Fibroblast of lung (primary cell): ENCODE measurements around the gene PTCHD4. TPM values are rescaled to one million over a fixed set of nuclear protein-coding genes. Genes with fewer than 3 reads are reported as not detected.

Experiments
- DNase-seq, 2 donors: peaks; one replicate each; pipeline versions ENCODE4 v3.0.0 to v3.0.0-alpha.2; 2010; ENCODE audit warnings: low read depth in 2 of 2
- H2AFZ ChIP-seq: 2 replicates; pipeline ENCODE4 v1.5.1; 2012; ENCODE audit warnings: low read length, control low read depth, inconsistent platforms
- H3K27ac ChIP-seq: 2 replicates; pipeline ENCODE4 v1.5.1; 2011; ENCODE audit warnings: low read length, control low read depth; ENCODE audit not compliant: insufficient read depth
- H3K27me3 ChIP-seq: 2 replicates; pipeline ENCODE4 v1.5.1; 2011; ENCODE audit warnings: mild to moderate bottlenecking, low read length; ENCODE audit not compliant: control insufficient read depth, insufficient read depth
- H3K36me3 ChIP-seq: 2 replicates; pipeline ENCODE4 v1.5.1; 2011; ENCODE audit warnings: low read length; ENCODE audit not compliant: control insufficient read depth, insufficient read depth
- H3K4me1 ChIP-seq: 2 replicates; pipeline ENCODE4 v1.5.1; 2011; ENCODE audit warnings: low read length; ENCODE audit not compliant: control insufficient read depth, insufficient read depth; ENCODE audit errors: extremely low read depth
- H3K4me2 ChIP-seq: 2 replicates; pipeline ENCODE4 v1.5.1; 2011; ENCODE audit warnings: low read length, control low read depth; ENCODE audit not compliant: insufficient read depth; ENCODE audit errors: extremely low read depth
- H3K4me3 ChIP-seq, 4 experiments: fragments of 200-600 bp in 1 of 4; sonication (generic) in 1 of 4; replicated peaks in 1 of 4; 2 replicates each; pipeline ENCODE4 v1.5.1; 2011 to 2016; ENCODE audit warnings: low read length in 4 of 4, low read depth in 3 of 4, mild to moderate bottlenecking in 3 of 4, control low read depth in 2 of 4, inconsistent platforms in 1 of 4, mixed read lengths in 1 of 4; ENCODE audit not compliant: insufficient read depth in 1 of 4; ENCODE audit errors: control extremely low read depth in 1 of 4
- H3K79me2 ChIP-seq: 2 replicates; pipeline ENCODE4 v1.5.1; 2012; ENCODE audit warnings: mild to moderate bottlenecking, low read length, inconsistent platforms; ENCODE audit not compliant: control insufficient read depth, insufficient read depth
- H3K9ac ChIP-seq: 2 replicates; pipeline ENCODE4 v1.5.1; 2011; ENCODE audit warnings: mild to moderate bottlenecking, low read length, control low read depth; ENCODE audit not compliant: insufficient read depth
- H3K9me3 ChIP-seq: 2 replicates; pipeline ENCODE4 v1.5.1; 2012; ENCODE audit warnings: low read depth, low read length; ENCODE audit not compliant: control insufficient read depth, insufficient read depth
- H4K20me1 ChIP-seq: 2 replicates; pipeline ENCODE4 v1.5.1; 2011; ENCODE audit warnings: low read length; ENCODE audit not compliant: control insufficient read depth, insufficient read depth; ENCODE audit errors: extremely low read depth
- EZH2 ChIP-seq: IDR thresholded peaks from 2 replicates; pipeline ENCODE4 v1.5.1; 2012; ENCODE audit warnings: low read length, control low read depth, mild to moderate bottlenecking; ENCODE audit errors: missing control alignments
- polyA plus RNA-seq, 2 donors: library from polyadenylated mRNA; depleted of rRNA in 1 of 2; stranded (reverse) in 1 of 2; unstranded in 1 of 2; fragments of >200 nt; gene quantifications; 2 replicates each; pipeline ENCODE4 v1.2.1, GENCODE V29; 2011 to 2012; ENCODE audit warnings: missing spikeins in 1 of 2
- total RNA-seq: library from RNA; depleted of rRNA; stranded (reverse); fragments of >200 nt; gene quantifications from 2 replicates; pipeline ENCODE4 v1.2.1, GENCODE V29; 2014
- TF ChIP-seq, protein P1 (sequence below), 2 donors: IDR thresholded peaks in 1 of 2; conservative IDR thresholded peaks in 1 of 2; 1 replicate in 1 of 2; 2 replicates in 1 of 2; pipeline ENCODE4 v1.5.1; 2011 to 2012; ENCODE audit warnings: low read length in 2 of 2, control low read depth in 1 of 2, inconsistent platforms in 1 of 2, low read depth in 1 of 2, mild to moderate bottlenecking in 1 of 2

Gene PTCHD4
- total and polyA plus RNA-seq, 2 donors (not counting 1 experiment from before 2014, with no cell fraction given): 0.57 to 5.8 TPM

DNA sequence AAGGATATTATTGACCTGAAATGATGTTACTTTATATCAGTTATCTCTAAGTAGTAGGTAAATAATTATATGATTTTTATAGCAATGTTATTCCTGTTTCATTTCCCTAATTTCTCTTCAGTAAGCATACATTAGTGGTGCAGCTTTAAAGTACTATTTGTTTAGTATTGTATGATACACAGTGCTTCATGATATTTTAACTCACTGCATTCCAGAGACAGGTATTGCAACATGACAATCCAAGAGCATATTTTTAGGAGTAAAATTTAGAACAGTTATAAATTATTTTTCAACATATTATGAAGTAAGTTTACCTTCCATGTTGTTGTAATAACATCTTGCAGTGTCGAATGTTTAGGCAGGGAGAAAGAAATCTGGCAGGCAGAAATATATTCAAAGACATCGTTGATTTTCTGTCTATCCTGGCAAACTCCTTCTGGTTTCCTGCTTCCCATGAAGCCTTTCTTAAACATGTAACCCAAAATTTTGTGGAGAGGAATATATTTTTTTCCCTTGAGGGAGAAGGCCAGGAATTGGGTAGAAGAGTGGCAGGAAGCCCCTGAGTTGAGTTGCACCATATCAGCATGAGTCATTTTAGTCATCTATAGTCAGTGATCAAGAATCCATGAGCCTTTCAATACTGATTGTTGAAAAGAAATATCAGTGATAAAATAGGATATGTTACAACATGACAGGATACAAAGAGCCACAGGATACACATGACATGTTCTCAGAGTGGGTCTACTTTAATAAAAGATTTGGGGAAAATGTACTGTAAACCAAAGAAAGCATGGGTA is 29.0 kb upstream of the PTCHD4 start:
- Histone ChIP-seq H3K27me3 (no peaks in the 10 kb centered on the region), H3K27ac (no peak overlapping the region), H3K79me2 (no peaks in the 10 kb centered on the region), H4K20me1 (no peaks in the 10 kb centered on the region), H2AFZ (no peak overlapping the region), H3K9ac (no peak overlapping the region), H3K4me3 (no peak overlapping the region), H3K4me1 (no peaks in the 10 kb centered on the region), H3K36me3 (no peaks in the 10 kb centered on the region), H3K4me2 (no peak overlapping the region), H3K9me3 (no peaks in the 10 kb centered on the region)
- no peak for DNase-seq
- no peak for TF ChIP-seq EZH2
- TF ChIP-seq, protein P1, sequence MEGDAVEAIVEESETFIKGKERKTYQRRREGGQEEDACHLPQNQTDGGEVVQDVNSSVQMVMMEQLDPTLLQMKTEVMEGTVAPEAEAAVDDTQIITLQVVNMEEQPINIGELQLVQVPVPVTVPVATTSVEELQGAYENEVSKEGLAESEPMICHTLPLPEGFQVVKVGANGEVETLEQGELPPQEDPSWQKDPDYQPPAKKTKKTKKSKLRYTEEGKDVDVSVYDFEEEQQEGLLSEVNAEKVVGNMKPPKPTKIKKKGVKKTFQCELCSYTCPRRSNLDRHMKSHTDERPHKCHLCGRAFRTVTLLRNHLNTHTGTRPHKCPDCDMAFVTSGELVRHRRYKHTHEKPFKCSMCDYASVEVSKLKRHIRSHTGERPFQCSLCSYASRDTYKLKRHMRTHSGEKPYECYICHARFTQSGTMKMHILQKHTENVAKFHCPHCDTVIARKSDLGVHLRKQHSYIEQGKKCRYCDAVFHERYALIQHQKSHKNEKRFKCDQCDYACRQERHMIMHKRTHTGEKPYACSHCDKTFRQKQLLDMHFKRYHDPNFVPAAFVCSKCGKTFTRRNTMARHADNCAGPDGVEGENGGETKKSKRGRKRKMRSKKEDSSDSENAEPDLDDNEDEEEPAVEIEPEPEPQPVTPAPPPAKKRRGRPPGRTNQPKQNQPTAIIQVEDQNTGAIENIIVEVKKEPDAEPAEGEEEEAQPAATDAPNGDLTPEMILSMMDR (conservative IDR thresholded peaks at IDR 0.05 in 1 of 2, IDR thresholded peaks at IDR 0.05 in 1 of 2; ENCODE audit: low read depth in 1 of 2, low read length in 2 of 2): no peak

GRCh38 chr6:48136856-48137255 is 25.9 kb upstream of the PTCHD4 start:
- no peaks in the 10 kb centered on the region for H3K4me1 ChIP-seq
- H3K27me3 ChIP-seq: no peaks in the 10 kb centered on the region
- H4K20me1 ChIP-seq: no peaks in the 10 kb centered on the region
- no peak overlapping the region for H3K4me2 ChIP-seq
- no peaks in the 10 kb centered on the region for H3K9me3 ChIP-seq
- no peaks in the 10 kb centered on the region for H3K79me2 ChIP-seq
- DNase-seq: peak in 1 of 2 donors; percentile 66
- TF ChIP-seq EZH2: no peak
- TF ChIP-seq, protein P1 (conservative IDR thresholded peaks at IDR 0.05 in 1 of 2, IDR thresholded peaks at IDR 0.05 in 1 of 2; ENCODE audit: low read depth in 1 of 2, low read length in 2 of 2): no peak
- H3K36me3 ChIP-seq: no peaks in the 10 kb centered on the region
- H3K27ac ChIP-seq: no peak overlapping the region
- no peak overlapping the region for H3K9ac ChIP-seq
- no peak overlapping the region for H3K4me3 ChIP-seq
- H2AFZ ChIP-seq: no peak overlapping the region

DNA sequence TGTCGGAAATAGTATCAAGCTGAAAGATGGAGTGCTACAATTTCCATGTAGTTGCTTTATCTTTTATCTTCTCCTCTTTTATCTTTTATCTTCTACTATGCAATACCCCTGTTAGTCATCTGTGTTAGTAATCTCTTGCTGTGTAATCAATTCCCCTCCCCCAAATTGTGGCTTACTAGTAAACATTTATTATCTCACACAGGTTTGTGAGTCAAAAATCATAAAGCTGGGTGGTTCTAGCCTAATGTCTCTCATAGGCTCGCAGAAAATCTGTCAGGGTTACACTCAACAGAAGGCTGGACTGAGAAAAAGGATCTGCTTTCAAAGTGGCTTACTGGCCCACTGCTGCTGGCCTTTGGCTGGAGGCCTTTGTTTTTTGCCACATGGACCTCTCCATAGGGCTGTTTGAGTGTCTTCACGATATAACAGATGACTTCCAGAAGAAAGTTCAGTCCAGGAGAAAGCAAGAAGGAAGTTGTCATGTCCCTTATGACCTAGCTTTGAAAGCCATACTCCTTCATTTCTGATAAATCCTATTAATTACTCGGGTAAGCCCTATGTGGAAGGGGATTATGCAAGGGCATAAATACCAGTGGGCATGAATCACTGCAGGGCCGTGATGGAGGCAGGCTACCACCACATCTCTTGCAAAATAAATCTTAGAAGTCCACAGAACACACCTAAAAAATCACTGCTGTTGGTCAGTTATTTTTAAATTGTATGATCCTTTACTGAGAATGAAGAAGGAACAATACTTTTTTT is 24.5 kb upstream of the PTCHD4 start:
- H3K9me3 ChIP-seq: no peaks in the 10 kb centered on the region
- no peak overlapping the region for H2AFZ ChIP-seq
- H3K4me3 ChIP-seq: no peak overlapping the region
- no peaks in the 10 kb centered on the region for H4K20me1 ChIP-seq
- TF ChIP-seq, protein P1 (conservative IDR thresholded peaks at IDR 0.05 in 1 of 2, IDR thresholded peaks at IDR 0.05 in 1 of 2; ENCODE audit: low read depth in 1 of 2, low read length in 2 of 2): no peak
- no peak for TF ChIP-seq EZH2
- no peaks in the 10 kb centered on the region for H3K4me1 ChIP-seq
- H3K27ac ChIP-seq: no peak overlapping the region
- no peaks in the 10 kb centered on the region for H3K27me3 ChIP-seq
- H3K36me3 ChIP-seq: no peaks in the 10 kb centered on the region
- peak; percentile 88 to 89 for DNase-seq
- H3K9ac ChIP-seq: no peak overlapping the region
- no peaks in the 10 kb centered on the region for H3K79me2 ChIP-seq
- H3K4me2 ChIP-seq: no peak overlapping the region
